ENCODE data around the gene BTBD16. TPM values are rescaled to one million over a fixed set of nuclear protein-coding genes. Genes with fewer than 3 reads are reported as not detected.

Gene BTBD16
- total and polyA plus RNA-seq, 8 donors: 0.40 TPM; not detected in 7

- Histone ChIP-seq H3K4me1 (peaks cover 0 to 10% (median 0%) of the 10 kb centered on the region in 4 donors), H3K36me3 (no peaks in the 10 kb centered on the region), H3K4me3 (no peak overlapping the region), H3K27ac (no peak overlapping the region), H3K27me3 (peaks cover 0 to 6% (median 0%) of the 10 kb centered on the region in 3 donors), H3K9me3 (no peaks in the 10 kb centered on the region)
- DNase-seq: no peak
- intact Hi-C loops (cut with DNase I; ENCODE audit: low total_unique reads): no loop called here
- TF ChIP-seq POLR2AphosphoS5 (IDR thresholded peaks at IDR 0.05): no peak
- no peak for TF ChIP-seq POLR2A (IDR thresholded peaks at IDR 0.05)
- TF ChIP-seq CTCF (IDR thresholded peaks at IDR 0.05): no peak
- TF ChIP-seq EP300 (IDR thresholded peaks at IDR 0.05): no peak
- 77 to 89% (median 84%) methylated on average over 3 of the region's 3 CpGs for WGBS, 5 donors
Measured at GRCh38 chr10:122336961-122337360, 65.9 kb downstream of the BTBD16 start.

DNA sequence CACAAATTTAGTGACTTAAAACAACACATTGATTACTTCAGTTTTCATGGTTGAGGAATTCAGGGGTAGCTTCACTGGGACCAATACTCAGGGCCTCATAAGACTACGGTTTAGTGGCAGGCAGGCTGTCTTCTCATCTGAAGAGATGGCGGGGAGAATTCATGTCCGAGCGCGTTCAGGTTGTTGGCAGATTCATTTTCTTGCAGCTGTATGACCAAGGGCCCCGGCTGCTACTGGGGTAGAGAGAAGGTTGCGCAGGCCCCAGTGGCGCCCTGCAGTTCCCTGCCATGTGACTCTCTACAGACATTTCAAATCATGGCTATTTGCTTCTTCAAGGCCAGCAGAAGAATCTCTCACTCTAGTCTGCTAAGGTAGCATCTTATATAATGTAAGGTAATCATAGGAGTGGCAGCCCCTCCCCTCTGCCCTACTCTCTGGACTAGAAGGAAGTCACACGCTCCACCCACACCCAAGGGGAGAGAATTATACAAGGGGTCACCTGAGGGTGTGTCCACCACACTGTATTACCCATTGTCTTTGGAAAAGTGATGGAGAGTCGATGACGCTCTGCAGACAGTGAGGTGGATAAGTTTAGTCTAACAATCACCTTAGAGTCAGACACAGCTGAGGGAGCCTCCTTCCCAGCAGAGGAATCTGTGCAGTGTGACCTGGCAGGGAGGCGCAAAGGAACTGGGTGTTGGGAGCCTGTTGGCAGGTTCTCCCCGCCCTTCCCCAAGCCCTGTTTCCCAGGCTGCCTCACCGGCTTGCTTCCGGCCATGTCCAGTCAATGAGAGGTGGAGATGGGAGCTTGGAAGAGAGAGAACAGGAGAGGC lies 67.7 kb downstream of the BTBD16 start:
- H3K27me3 ChIP-seq: no peaks in the 10 kb centered on the region
- intact Hi-C loops (cut with DNase I; ENCODE audit: low total_unique reads): no loop called here
- WGBS, 5 donors: 66 to 87% (median 74%) methylated on average over 14 to 15 of the region's 15 CpGs
- H3K36me3 ChIP-seq: no peaks in the 10 kb centered on the region
- no peak overlapping the region for H3K4me3 ChIP-seq
- no peak overlapping the region for H3K27ac ChIP-seq
- no peaks in the 10 kb centered on the region for H3K9me3 ChIP-seq
- peak in 1 of 2 donors; percentile 48 for DNase-seq
- H3K4me1 ChIP-seq: peaks cover 0 to 10% (median 0%) of the 10 kb centered on the region in 4 donors
- TF ChIP-seq CTCF (IDR thresholded peaks at IDR 0.05): no peak
- no peak for TF ChIP-seq POLR2AphosphoS5 (IDR thresholded peaks at IDR 0.05)
- TF ChIP-seq EP300 (IDR thresholded peaks at IDR 0.05): no peak
- TF ChIP-seq POLR2A (IDR thresholded peaks at IDR 0.05): no peak

GRCh38 chr10:122341141-122341810 lies 70.2 kb downstream of the BTBD16 start:
- Histone ChIP-seq H3K27ac (peak overlapping the region in 2 of 5 donors; percentile 55 to 61), H3K27me3 (no peaks in the 10 kb centered on the region), H3K4me3 (no peak overlapping the region), H3K4me1 (peaks cover 0 to 16% (median 0%) of the 10 kb centered on the region in 4 donors), H3K9me3 (no peaks in the 10 kb centered on the region), H3K36me3 (no peaks in the 10 kb centered on the region)
- peak in 1 of 2 donors; percentile 76 for DNase-seq
- intact Hi-C loops (cut with DNase I; ENCODE audit: low total_unique reads): loop anchor here (10.0 kb wide), 1 partner anchor 224 kb away; the partner anchor contains the start of gene DMBT1
- TF ChIP-seq CTCF (IDR thresholded peaks at IDR 0.05): no peak
- TF ChIP-seq POLR2AphosphoS5 (IDR thresholded peaks at IDR 0.05): no peak
- TF ChIP-seq EP300 (IDR thresholded peaks at IDR 0.05): no peak
- no peak for TF ChIP-seq POLR2A (IDR thresholded peaks at IDR 0.05)
- WGBS, 5 donors: 67 to 80% (median 74%) methylated on average over 11 of the region's 11 CpGs

- Histone ChIP-seq H3K4me3 (no peak overlapping the region), H3K4me1 (peaks cover 0 to 16% (median 0%) of the 10 kb centered on the region in 4 donors), H3K36me3 (no peaks in the 10 kb centered on the region), H3K27me3 (no peaks in the 10 kb centered on the region), H3K27ac (peak overlapping the region in 2 of 5 donors; percentile 55 to 61), H3K9me3 (no peaks in the 10 kb centered on the region)
- 58 to 61% (median 60%) methylated on average over 8 of the region's 8 CpGs for WGBS, 5 donors
- intact Hi-C loops (cut with DNase I; ENCODE audit: low total_unique reads): loop anchor here (10.0 kb wide), 1 partner anchor 222 kb away; the partner anchor contains the start of gene DMBT1
- TF ChIP-seq EP300 (IDR thresholded peaks at IDR 0.05): no peak
- TF ChIP-seq POLR2A (IDR thresholded peaks at IDR 0.05): no peak
- peak in 4 of 7 experiments; percentile 68 to 81 (median 74) for TF ChIP-seq CTCF (IDR thresholded peaks at IDR 0.05)
- peak in 1 of 2 donors; percentile 73 for DNase-seq
Measured at GRCh38 chr10:122342293-122343134, 71.4 kb downstream of the BTBD16 start.

All from stomach (tissue), 9 donors.